HG02798 (cell line): ENCODE data around the gene SIDT1.
A peak's percentile ranks its signal among the peaks of the same experiment; 100 is the strongest.

Source experiments
- ATAC-seq: cut with Tn5 transposase; IDR thresholded peaks from one replicate; pipeline ENCODE4 v1.9.1; 2021; ENCODE audit warnings: mild to moderate bottlenecking; ENCODE audit not compliant: unreplicated experiment, poor library complexity

Gene SIDT1

GRCh38 chr3:113541519-113541918, 9.2 kb downstream of the SIDT1 start:
- ATAC-seq: no peak

GRCh38 chr3:113545594-113545993, 13.2 kb downstream of the SIDT1 start:
- no peak for ATAC-seq

- ATAC-seq: peak; percentile 91
Observed at GRCh38 chr3:113546414-113546893, 14.1 kb downstream of the SIDT1 start.

DNA sequence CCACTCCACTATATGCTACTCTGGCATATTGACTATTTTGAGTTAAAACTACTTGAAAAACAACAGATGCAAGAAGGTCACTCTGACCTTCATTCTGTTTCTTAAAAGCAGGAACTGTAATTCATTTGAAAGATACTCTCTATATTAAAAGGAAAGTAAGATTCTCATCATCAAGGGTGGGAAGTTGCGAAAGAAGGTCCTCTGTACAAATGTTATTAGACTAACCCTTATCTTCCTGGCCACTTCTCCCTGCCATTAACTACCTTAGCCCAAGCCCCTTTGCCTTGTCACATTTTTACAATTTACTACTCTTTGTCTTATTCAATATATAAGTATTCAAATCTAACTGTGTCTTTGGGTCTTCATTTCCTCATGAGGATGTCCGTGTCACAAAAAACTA, 16.1 kb downstream of the SIDT1 start:
- ATAC-seq: no peak

- no peak for ATAC-seq
Observed at GRCh38 chr3:113551820-113552219, 19.5 kb downstream of the SIDT1 start.

GRCh38 chr3:113552851-113553250, 20.5 kb downstream of the SIDT1 start:
- peak; percentile 61 for ATAC-seq

DNA sequence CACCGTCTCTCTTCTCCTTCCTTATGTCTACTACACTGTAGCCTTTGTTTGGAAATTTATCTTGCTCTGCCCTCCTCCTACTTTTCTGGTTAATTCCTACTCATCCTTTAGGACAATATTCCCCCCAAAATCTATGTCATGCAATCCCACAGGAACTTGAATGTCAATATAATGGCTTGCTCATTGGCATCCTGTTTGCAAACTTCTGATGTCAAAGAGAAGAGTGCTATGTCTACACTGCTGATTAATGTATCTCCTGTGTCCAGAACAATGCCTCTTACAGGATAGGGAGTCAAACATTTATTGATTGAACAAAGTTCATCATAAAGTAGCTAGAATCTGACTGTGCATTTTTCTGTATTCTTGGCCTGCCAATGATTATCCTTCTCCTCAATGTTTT, 22.8 kb downstream of the SIDT1 start:
- ATAC-seq: no peak

GRCh38 chr3:113556316-113556945, 24.1 kb downstream of the SIDT1 start:
- ATAC-seq: no peak

GRCh38 chr3:113556946-113557335, 24.6 kb downstream of the SIDT1 start:
- no peak for ATAC-seq

- ATAC-seq: no peak
Observed at GRCh38 chr3:113557374-113557773, 25.0 kb downstream of the SIDT1 start.

- ATAC-seq: no peak
Observed at GRCh38 chr3:113559009-113559408, 26.7 kb downstream of the SIDT1 start.

GRCh38 chr3:113560271-113560670, 27.9 kb downstream of the SIDT1 start:
- ATAC-seq: no peak

- ATAC-seq: no peak
Observed at GRCh38 chr3:113560831-113561623, 28.7 kb downstream of the SIDT1 start.

- ATAC-seq: no peak
Observed at GRCh38 chr3:113565555-113565954, 33.2 kb downstream of the SIDT1 start.

- ATAC-seq: no peak
Observed at GRCh38 chr3:113570158-113570557, 37.8 kb downstream of the SIDT1 start.

DNA sequence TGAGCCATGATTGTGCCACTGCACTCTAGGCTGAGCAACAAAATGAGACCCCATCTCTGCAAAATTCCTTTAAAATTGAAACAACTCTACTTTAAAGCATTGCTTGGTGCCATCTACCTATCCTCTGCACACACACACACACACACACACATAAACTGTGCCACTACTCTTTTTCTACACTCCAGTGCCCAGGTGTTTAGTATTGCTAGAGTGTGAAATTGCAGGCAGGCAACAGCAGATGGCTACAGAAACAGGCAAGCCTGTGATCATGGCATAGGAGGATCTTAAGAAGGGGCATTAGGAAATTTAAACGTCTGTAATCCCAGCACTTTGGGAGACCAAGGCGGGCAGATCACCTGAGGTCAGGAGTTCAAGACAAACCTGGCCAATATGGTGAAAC, 39.0 kb downstream of the SIDT1 start:
- no peak for ATAC-seq

- no peak for ATAC-seq
Observed at GRCh38 chr3:113573728-113574127, 41.4 kb downstream of the SIDT1 start.

DNA sequence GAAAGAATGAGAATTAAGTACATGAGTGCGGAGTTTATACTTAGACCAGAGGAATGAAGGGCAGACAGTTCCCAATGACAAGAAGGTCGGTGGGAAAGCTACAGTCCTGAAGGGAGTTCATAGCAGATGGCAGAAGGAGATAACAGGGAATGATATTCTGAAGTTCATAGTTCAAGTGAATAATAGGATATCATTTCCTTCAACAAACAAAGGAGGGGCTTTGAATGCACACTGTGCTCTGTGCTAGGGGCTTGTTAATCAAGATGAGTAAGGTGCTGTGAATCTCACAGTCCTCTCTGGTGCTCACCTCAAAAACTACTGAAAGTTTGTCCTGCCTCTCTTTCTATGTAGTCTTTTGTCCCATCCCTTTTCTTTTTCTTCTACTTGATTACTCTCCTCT, 41.9 kb downstream of the SIDT1 start:
- no peak for ATAC-seq

DNA sequence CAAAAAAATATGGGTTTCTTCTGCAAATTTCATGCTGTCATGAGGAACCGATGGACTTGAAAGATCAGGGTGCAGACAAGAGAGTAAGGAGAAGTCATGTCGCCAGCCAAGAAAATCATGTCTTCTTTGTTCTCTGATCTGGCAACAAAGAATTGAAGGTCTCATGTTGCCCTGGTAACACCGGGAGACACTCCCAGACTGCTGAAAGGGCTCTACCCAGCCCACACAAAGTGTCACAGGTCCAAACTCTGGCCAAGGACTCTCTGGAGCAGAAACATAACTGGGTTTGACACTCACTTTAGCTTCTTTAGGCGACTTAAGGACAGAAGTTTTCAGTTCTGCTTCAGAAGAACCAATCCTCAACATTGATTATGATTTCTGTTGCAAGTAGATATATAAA, 42.9 kb downstream of the SIDT1 start:
- ATAC-seq: no peak

- ATAC-seq: no peak
Observed at GRCh38 chr3:113585228-113585627, 52.9 kb downstream of the SIDT1 start.

- ATAC-seq: no peak
Observed at GRCh38 chr3:113585720-113586119, 53.4 kb downstream of the SIDT1 start.

DNA sequence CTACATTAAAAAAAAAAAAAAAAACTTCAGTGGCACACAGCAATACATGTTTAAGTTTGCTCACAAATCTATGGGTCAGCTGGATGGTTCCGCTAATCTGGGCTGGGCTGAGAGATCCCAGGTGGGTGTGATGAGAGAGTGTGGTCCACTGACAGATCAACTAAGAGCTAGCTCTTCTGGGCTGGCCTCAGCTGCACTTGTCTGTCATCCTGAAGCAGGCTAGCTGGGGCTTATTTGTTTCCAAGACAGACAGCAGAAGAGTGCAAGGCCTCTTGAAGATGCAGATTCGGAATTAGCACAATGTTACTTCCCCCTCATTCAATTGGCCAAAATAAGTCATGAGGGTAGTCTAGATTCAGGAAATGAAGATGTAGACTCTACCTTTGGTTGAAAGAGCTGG, 56.5 kb downstream of the SIDT1 start:
- ATAC-seq: no peak
